Activated naive CD4-positive, alpha-beta T cell treated with anti-CD3 and anti-CD28 coated beads for 36 hours (primary cell): ENCODE data around the gene PRELID3B. TPM values are rescaled to one million over a fixed set of nuclear protein-coding genes. Genes with fewer than 3 reads are reported as not detected.

Source experiments
- CTCF ChIA-PET: fragments of 350-600 bp; sonication (Branson Sonifier 250); formaldehyde crosslinking; loops from one replicate; lab custom pipeline; 2021; ENCODE audit warnings: antibody characterized with exemption; lab: Charles Lee
- DNase-seq: peaks from one replicate; pipeline ENCODE4 v3.0.0-alpha.2; 2020
- H3K27ac Mint-ChIP-seq: one replicate; pipeline ENCODE4 v1.8.0; 2021; ENCODE audit warnings: mild to moderate bottlenecking, mixed read lengths
- H3K27me3 Mint-ChIP-seq: one replicate; pipeline ENCODE4 v1.8.0; 2021; ENCODE audit warnings: low read depth, mixed read lengths
- H3K36me3 Mint-ChIP-seq: one replicate; pipeline ENCODE4 v1.8.0; 2021; ENCODE audit warnings: low read depth, mixed read lengths
- H3K4me1 Mint-ChIP-seq: one replicate; pipeline ENCODE4 v1.8.0; 2021; ENCODE audit warnings: low read depth, mixed read lengths
- H3K4me3 Mint-ChIP-seq: one replicate; pipeline ENCODE4 v1.8.0; 2021; ENCODE audit warnings: mild to moderate bottlenecking, moderate library complexity, mixed read lengths
- H3K9me3 Mint-ChIP-seq: one replicate; pipeline ENCODE4 v1.8.0; 2021; ENCODE audit warnings: mixed read lengths
- intact Hi-C: fragments of 100-400 bp; cut with micrococcal nuclease; formaldehyde crosslinking; loops from one replicate; pipeline ENCODE4 v1.15.1; 2023
- total RNA-seq, 2 experiments: library from RNA; stranded (reverse); gene quantifications; one replicate each; pipeline ENCODE4 v1.2.3, GENCODE V29; 2021

PRELID3B gene
- total RNA-seq, 2 experiments from 2014 or later: 170 to 180 TPM

DNA sequence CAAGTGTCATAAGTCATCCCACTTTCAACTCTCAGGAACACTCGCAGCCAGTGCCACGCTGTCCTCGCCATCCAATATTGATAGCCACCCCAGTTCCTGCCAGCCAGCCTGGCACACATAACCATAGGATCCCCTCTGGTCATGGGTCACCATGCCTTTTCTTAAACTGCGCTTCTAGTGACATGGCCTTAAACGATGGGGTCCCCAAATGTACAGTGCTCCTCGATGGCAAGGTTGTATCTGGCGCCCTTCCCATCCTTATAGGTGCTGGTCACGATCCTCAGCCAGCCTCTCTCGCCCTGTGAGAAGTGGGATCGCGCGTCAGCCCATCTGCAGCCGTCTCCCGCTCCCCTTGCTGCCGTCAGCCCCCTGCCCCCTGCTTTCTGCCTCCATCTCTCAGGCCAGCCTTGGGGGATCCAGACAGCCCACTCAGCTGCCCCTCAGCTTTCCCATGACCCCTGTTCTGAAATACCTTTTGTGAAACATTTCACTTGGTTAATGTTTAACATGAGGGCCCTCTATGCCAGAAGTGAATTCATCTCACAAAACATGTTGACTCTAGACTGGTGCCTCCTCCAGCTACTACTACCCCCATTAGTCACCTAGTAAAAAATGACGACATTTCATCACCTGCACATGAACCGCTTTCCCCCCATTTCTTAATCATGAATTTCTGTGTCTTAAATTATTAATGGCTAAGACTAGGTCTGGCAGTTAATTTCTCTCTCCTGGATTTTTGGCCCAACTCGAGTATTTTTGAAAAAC lies 46.9 kb downstream of the PRELID3B start:
- CTCF ChIA-PET: no interaction called here
- H3K36me3 Mint-ChIP-seq: peaks cover 43% of the 10 kb centered on the region
- H3K27me3 Mint-ChIP-seq: no peaks in the 10 kb centered on the region
- intact Hi-C loops: no loop called here
- H3K9me3 Mint-ChIP-seq: no peaks in the 10 kb centered on the region
- peaks cover 3% of the 10 kb centered on the region for H3K4me1 Mint-ChIP-seq
- peak overlapping the region; percentile 37 for H3K27ac Mint-ChIP-seq
- no peak for DNase-seq
- no peak overlapping the region for H3K4me3 Mint-ChIP-seq

DNA sequence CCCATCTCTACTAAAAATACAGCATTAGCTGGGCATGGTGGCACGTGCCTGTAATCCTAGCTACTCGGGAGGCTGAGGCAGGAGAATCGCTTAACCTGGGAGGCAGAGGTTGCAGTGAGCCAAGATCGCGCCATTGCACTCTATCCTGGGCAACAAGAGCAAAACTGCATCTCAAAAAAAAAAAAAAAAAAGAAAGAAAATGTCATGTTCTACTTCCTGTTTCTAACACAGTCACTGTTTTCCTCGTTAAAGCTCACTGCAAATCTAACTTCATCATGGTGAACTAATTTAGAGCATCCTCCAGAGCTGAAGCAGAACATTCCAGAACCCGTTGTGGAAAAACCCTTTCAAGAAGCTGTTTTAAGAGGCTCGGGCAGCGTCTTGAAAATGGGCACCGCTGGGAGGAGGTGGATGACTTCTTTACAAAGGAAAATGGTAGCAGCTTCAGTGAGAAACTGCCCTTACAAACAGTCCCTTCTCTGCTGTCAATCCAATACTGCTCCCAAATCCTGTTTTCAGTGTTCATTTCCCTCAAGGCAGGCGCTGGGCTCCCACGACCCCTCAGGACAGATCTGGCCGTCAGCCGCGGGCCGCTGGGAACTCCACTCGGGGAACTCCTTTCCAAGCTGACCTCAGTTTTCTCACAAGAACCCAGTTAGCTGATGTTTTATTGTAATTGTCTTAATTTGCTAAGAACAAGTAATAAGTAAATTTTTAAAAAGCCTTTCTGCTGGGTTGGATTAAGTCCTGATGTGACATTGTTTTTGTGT lies 48.0 kb downstream of the PRELID3B start:
- intact Hi-C loops: no loop called here
- no peaks in the 10 kb centered on the region for H3K9me3 Mint-ChIP-seq
- peaks cover 3% of the 10 kb centered on the region for H3K4me1 Mint-ChIP-seq
- H3K4me3 Mint-ChIP-seq: no peak overlapping the region
- DNase-seq: no peak
- H3K27ac Mint-ChIP-seq: no peak overlapping the region
- peaks cover 47% of the 10 kb centered on the region for H3K36me3 Mint-ChIP-seq
- CTCF ChIA-PET: interaction anchor here (1.4 kb wide), 1 partner anchor 12 kb away, joined by 5 read pairs; no protein-coding TSS in a partner anchor
- no peaks in the 10 kb centered on the region for H3K27me3 Mint-ChIP-seq

DNA sequence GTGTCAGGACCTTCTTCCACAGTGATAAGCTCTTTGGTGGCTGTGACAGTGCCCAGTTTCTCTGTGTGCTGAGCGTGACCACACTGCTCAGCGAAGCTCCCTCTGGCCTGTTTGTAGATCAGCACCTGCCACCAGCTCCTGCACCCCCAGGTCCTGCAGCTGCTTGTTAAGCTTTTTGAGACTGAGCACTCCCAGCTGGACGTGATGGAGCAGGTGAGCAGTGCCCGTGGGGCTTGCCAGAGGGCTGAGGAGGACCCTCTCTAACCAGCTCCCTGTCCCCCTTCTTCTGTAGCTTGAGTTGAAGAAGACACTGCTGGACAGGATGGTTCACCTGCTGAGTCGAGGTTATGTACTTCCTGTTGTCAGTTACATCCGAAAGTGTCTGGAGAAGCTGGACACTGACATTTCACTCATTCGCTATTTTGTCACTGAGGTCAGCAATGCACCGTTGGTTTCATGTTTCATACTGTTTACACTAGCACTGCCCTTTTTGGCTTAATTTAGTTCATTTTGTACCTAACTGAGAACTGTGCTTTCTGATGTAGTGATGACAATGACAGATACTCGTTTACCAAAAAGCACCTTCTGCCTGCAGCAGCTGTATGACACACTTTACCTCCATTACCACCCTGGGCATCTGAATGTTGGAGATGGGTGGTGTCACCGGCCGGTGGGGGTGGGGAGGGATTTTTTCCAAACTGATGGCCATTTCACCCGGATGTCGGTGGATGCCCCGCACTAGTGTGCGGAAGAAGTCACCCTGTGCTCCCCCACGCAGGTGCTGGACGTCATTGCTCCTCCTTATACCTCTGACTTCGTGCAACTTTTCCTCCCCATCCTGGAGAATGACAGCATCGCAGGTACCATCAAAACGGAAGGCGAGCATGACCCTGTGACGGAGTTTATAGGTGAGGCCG lies 49.0 kb downstream of the PRELID3B start:
- no peaks in the 10 kb centered on the region for H3K9me3 Mint-ChIP-seq
- H3K4me1 Mint-ChIP-seq: peaks cover 3% of the 10 kb centered on the region
- DNase-seq: no peak
- no peak overlapping the region for H3K4me3 Mint-ChIP-seq
- H3K36me3 Mint-ChIP-seq: peaks cover 51% of the 10 kb centered on the region
- peak overlapping the region; percentile 56 for H3K27ac Mint-ChIP-seq
- no peaks in the 10 kb centered on the region for H3K27me3 Mint-ChIP-seq
- intact Hi-C loops: no loop called here
- CTCF ChIA-PET: interaction anchor here (0.9 to 1.4 kb wide), 4 partner anchors 11 to 230 kb away, joined by 3 to 5 read pairs (median 4); no protein-coding TSS in a partner anchor

DNA sequence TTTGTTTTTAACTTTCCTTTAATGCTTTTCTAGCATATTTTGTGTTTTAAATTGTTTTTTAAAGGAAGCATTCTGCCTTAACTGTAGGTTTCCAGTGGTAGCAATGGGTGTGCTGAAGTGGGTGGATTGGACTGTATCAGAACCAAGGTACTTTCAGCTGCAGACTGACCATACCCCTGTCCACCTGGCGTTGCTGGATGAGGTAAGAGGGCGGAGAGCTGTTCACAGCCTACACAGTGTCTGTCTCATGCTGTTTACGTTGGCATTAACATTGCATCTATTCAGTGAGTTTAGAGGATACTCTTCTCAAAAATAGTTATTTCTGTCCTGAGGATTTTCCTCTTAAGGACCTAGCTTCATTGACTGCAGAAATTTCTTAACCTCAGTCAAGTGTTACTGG lies 49.7 kb downstream of the PRELID3B start:
- no peak for DNase-seq

DNA sequence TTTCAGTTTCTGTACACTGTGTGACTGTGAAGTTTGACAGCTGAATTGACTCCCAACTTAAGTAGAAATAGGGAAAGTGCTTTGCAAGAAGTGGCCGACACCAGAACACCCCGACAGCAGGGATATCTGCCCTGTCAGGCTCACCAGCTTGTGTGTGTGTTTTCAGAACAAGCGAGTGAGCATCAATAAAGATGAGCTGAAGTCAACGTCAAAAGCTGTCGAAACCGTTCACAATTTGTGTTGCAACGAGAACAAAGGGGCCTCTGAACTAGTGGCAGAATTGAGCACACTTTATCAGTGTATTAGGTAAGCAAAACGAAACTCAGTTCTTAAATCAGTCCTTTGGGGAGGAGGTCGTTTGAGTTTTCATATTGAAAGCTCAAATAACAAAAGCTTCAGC lies 50.9 kb downstream of the PRELID3B start:
- H3K27me3 Mint-ChIP-seq: no peaks in the 10 kb centered on the region
- H3K4me3 Mint-ChIP-seq: no peak overlapping the region
- peaks cover 9% of the 10 kb centered on the region for H3K4me1 Mint-ChIP-seq
- H3K9me3 Mint-ChIP-seq: no peaks in the 10 kb centered on the region
- DNase-seq: no peak
- H3K27ac Mint-ChIP-seq: no peak overlapping the region
- H3K36me3 Mint-ChIP-seq: peaks cover 55% of the 10 kb centered on the region
- CTCF ChIA-PET: no interaction called here
- intact Hi-C loops: no loop called here

More for the DNA sequence above, 49.7 kb downstream of the PRELID3B start:
- Mint-ChIP-seq H3K4me3 (no peak overlapping the region), H3K36me3 (peaks cover 51% of the 10 kb centered on the region), H3K9me3 (no peaks in the 10 kb centered on the region), H3K27me3 (no peaks in the 10 kb centered on the region), H3K27ac (no peak overlapping the region), H3K4me1 (peaks cover 3% of the 10 kb centered on the region)
- CTCF ChIA-PET: interaction anchor here (0.9 to 1.1 kb wide), 3 partner anchors 123 to 231 kb away, joined by 3 to 5 read pairs (median 3); no protein-coding TSS in a partner anchor
- intact Hi-C loops: no loop called here

DNA sequence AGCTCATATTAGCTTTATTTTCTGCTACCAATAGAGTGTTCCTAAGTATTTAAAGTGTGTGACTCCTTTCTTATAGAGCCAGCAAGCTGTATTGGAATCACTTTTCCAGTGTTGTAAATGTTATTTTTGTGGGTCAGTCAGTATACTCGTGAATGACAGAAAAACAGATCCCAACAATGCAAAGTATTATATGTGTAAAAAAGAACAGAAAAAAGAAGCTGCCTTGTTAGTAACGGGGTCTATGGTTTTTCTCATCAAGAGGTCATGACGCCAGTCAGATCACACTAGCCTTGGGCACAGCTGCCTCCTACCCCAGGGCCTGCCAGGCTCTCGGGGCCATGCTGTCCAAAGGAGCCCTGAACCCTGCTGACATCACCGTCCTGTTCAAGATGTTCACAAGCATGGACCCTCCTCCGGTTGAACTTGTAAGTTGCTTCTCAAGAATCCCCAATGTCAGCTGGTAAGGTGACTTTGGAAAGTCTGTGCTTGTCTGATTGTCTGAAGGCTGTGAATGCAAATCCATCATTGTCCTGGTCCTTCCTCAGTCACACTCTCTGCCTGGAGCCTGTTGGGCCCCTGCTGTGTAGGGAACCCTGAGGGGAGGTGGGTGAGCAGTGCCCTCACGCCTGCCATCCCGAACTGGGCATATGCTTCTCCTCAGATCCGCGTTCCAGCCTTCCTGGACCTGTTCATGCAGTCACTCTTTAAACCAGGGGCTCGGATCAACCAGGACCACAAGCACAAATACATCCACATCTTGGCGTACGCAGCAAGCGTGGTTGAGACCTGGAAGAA lies 51.7 kb downstream of the PRELID3B start:
- DNase-seq: no peak
- H3K27me3 Mint-ChIP-seq: no peaks in the 10 kb centered on the region
- peaks cover 55% of the 10 kb centered on the region for H3K36me3 Mint-ChIP-seq
- H3K9me3 Mint-ChIP-seq: no peaks in the 10 kb centered on the region
- H3K4me1 Mint-ChIP-seq: peaks cover 17% of the 10 kb centered on the region
- intact Hi-C loops: no loop called here
- CTCF ChIA-PET: interaction anchor here (0.7 kb wide), 1 partner anchor 76 kb away, joined by 3 read pairs; no protein-coding TSS in a partner anchor
- H3K4me3 Mint-ChIP-seq: no peak overlapping the region
- no peak overlapping the region for H3K27ac Mint-ChIP-seq

DNA sequence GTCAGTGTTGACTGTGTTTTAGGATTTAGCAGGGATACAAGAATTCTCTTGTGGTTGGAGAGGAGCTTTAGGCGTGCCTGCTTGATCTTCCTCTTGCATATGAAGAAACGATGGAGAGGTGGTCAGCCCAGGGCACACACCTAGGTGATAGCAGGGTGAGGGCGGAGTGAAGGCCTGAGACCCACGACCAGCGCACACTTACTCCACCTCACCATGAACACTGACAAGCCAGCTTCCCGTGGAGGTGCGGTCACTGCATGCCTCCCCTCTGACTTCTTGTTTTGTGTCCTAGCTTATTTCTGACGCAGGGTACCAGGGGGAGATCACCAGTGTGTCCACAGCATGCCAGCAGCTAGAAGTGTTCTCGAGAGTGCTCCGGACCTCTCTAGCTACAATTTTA lies 53.4 kb downstream of the PRELID3B start:
- no peak for DNase-seq
- intact Hi-C loops: no loop called here
- no peaks in the 10 kb centered on the region for H3K9me3 Mint-ChIP-seq
- H3K27ac Mint-ChIP-seq: peak overlapping the region; percentile 26
- H3K4me3 Mint-ChIP-seq: no peak overlapping the region
- no peaks in the 10 kb centered on the region for H3K27me3 Mint-ChIP-seq
- peaks cover 46% of the 10 kb centered on the region for H3K36me3 Mint-ChIP-seq
- H3K4me1 Mint-ChIP-seq: peaks cover 25% of the 10 kb centered on the region
- CTCF ChIA-PET: no interaction called here

DNA sequence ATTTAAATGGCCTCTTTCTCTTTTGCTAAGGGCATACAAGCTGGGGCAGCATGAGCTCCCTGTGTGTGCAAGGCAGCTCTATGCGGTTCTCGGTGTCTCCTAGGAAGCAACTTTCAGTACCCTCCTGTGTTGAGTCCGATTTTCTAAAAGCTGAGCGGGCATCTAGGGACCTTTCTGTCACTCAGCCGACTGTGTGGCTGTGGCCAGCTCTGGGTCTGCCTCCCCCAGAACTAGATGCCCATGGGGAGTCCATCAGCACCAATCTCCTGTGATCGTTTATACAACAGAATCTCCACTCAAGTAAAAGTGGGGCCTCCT lies 54.1 kb downstream of the PRELID3B start:
- H3K4me3 Mint-ChIP-seq: no peak overlapping the region
- H3K27me3 Mint-ChIP-seq: no peaks in the 10 kb centered on the region
- H3K4me1 Mint-ChIP-seq: peaks cover 32% of the 10 kb centered on the region
- no peaks in the 10 kb centered on the region for H3K9me3 Mint-ChIP-seq
- no peak for DNase-seq
- intact Hi-C loops: no loop called here
- CTCF ChIA-PET: no interaction called here
- H3K27ac Mint-ChIP-seq: no peak overlapping the region
- peaks cover 40% of the 10 kb centered on the region for H3K36me3 Mint-ChIP-seq

DNA sequence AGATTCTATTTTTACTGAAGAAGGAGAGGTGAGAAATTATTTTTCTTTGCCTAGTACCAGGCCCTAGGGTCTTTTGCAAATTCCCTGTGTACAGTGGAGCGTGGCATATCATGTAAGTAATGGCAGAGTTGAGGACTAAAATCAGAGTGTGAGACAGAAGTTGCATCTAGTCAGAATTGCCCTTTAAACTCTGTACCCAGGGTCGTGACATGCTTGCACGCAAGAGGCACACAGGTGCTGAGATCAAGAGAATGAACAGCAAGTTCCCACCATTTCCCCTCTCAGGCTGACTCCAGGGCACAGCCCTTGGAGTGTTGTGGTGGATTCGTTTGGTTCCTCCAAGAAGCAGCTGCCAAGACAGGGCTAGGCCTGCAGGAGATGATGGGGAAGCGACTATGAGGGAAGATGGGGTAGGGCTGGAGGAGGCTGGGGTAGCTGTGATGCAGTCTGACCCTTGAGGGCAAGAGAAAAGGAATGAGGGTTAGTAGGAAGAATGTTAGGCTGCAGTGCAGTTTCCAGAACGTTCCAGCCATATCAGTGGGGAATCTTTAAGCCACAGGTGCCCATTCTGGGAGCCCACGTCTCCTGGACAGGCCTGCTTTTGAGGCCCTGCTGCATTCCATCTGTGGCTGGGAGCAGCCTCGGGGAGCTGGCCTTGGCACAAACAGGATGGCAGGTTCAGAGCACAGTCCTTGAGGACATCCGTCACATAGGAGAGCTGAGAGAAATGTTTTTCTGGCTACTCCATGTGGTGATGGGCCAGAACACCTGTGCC lies 54.6 kb downstream of the PRELID3B start:
- no peak for DNase-seq
- Mint-ChIP-seq H3K27me3 (no peaks in the 10 kb centered on the region), H3K4me1 (peaks cover 36% of the 10 kb centered on the region), H3K36me3 (peaks cover 40% of the 10 kb centered on the region), H3K9me3 (no peaks in the 10 kb centered on the region), H3K4me3 (no peak overlapping the region), H3K27ac (peak overlapping the region; percentile 72)
- intact Hi-C loops: no loop called here
- CTCF ChIA-PET: no interaction called here

DNA sequence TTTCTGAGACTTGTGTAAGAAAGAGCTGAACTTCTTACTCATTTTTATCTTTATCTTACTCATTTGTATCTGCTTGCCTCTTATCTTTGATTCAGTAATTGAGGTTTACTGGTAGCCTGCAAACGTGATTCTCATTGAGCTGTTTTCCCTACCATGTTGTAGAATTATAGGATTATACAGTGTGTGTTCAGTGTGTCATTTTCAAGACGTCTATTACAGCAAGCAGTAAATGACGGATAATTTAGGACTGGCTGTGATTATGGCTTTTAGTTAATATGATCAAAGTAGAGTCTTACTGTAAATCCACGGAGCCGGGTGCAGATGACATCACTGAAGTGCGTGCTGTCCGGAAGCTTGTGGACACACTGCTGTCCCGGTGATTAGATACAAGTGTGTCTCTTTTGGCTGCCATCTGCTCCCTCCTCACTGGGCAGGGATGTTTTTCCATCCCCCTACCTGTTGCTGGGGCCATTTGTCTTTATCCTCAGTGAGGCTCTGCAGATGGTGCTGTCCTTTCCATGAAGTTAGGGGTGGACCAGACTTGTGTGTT lies 55.5 kb downstream of the PRELID3B start:
- Mint-ChIP-seq H3K4me3 (no peak overlapping the region), H3K27ac (peak overlapping the region; percentile 69), H3K27me3 (no peaks in the 10 kb centered on the region), H3K36me3 (peaks cover 39% of the 10 kb centered on the region), H3K9me3 (no peaks in the 10 kb centered on the region), H3K4me1 (peaks cover 44% of the 10 kb centered on the region)
- intact Hi-C loops: no loop called here
- no peak for DNase-seq
- CTCF ChIA-PET: no interaction called here
